ENCODE results near the gene ARHGEF1.
"Not testable (repeated sequence)": the region's sequence is repeated elsewhere in the genome, so short reads cannot be mapped to it uniquely, and the experiment has no call there.

ARHGEF1 gene

DNA sequence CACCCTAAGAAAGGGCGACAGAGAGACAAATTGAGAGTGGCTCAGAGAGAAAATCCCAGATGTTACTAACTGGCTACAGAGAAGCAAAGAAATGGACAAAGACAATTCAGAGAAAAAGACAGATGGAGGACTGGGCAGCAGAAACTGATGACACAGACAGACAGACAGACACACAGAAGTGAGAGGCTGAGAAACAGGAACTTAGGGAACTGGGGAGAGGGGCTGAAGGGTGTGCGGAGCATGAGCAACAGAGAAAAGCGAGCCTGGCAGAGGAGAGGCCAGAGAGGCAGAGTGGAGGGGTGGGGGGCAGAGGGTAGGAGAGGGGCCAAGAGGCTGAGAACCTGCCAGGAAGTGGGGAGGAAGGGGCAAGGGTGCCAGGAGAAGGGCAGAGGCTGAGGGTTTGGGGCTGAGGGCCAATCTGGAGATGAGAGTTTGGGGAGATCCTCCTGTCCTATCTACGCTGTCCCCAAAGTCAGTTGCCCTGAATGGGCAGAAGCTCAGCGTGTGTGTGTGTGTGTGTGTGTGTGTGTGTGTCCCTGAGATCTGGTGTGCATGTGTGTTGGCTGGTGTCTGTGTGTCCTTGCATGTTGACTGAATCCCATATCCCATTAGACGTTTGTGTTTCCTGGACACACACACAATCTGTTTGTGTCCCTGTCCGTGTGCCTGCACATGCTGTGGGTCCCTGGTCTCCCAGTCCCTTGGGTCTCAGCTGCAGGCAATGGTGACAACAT lies 50.9 kb downstream of the ARHGEF1 start:
- no peak for DNase-seq

- no peak for DNase-seq
Observed at GRCh38 chr19:41934849-41935374, 51.9 kb downstream of the ARHGEF1 start.

GRCh38 chr19:41935760-41936415 lies 52.9 kb downstream of the ARHGEF1 start:
- DNase-seq = no peak

DNA sequence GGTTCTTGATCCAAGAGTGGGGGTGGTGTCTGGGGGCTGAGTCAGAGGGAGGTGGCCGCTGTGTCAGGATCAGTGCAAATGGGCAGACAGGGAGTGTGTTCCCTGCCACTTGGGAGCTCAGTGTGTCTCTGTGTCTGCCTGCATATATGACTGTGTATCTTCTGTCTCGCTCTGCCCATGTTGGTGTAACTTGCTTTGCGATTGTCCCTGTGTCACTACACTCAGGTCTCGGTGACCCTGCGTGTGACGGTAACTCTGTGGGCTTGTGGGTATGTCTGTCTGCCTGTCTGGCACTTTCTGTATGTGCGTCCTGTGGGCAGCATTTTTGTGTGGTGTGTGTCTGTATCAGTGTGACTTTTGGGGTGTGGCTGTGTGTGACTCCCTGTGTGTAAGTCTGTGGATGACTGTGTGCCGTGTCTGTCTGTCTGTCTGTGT lies 53.4 kb downstream of the ARHGEF1 start:
- DNase-seq = no peak

- no peak for DNase-seq
Observed at GRCh38 chr19:41936961-41937360, 54.0 kb downstream of the ARHGEF1 start.

DNA sequence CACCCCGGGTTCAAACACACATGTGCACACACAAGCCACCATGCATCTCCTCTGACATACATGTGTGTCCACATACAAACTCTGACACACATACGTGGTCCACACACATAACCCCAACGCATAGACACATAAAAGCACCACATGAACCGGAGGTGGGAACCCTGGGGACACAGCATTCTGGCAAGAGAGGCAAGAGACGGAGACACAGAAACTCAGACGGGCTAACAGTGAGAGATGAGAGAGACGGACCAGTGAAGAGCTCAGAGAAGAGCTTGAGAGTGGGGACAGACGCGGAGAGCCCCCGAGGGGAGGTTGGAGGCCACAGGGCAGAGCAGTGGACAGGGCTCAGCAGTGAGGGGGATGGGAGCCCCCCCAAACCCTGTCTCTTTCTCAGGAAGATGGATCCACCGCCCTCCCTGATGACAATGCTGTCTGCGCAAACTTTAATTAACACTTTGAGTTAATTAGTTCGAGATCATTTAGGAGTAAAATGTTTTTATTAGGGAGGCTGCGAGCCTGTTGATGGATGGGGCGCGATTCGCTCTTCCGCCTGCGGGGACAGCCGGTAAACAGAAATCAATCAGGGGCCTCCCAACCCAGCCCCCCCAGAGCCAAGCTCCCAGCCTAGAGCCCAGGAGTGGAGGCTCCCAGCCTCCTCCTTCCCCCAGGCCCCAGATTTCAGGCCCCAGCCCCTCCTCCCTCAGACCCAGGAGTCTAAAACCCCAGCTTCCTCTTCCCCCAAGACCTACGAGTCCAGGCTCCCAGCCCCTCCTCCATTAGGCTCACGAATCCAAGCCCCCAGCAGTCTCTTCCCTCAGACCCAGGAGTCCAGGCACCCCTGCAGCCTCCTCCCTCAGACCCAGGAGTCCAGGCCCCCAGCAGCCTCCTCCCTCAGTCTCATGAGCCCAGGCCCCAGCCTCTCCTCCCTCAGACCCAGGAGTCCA lies 54.8 kb downstream of the ARHGEF1 start:
- no peak for DNase-seq

GRCh38 chr19:41939209-41939608 lies 56.2 kb downstream of the ARHGEF1 start:
- not testable (repeated sequence) for DNase-seq

DNA sequence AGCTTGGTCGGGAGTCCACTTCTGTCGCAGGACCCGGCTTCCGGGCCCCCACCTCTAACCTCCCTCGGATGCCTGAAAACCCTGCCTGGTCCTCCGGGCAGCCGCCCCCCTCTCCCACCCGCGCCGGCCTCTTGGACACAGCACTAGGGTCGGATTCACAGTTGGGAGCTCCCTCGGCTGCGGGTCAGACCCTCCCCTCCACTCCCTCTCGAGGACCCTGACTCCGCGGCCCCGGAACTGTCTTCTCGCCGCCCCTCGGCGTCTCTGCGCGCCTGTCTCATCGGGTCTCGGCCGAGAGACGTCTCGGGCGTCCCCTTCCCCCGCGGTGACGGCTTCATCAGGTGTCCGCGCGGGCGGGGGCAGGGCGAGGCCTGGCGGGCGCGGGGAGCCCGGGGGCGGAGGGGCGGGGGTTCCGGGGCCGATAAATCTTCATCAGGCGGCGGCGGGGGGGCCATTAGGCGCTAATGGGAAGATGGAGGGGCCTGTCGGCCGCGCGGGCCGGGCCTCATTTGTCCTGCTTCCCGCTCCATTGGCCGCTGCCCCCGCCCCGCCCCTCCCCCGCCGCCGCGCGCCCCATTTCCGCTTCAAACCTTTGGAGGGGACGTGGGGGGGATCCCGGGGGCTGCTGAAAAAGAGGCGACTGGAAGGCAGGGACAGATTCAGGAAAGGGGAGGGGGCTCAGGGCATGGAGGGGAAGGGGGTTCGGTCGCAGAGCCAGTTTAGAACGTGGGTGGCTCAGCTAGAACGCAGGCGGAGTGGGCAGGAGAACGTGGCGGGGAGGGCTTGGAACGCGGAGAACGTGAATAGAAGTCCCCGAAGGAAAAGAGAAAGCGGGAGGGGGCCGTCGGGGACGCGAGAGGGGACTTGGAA lies 57.1 kb downstream of the ARHGEF1 start:
- DNase-seq = no peak

DNA sequence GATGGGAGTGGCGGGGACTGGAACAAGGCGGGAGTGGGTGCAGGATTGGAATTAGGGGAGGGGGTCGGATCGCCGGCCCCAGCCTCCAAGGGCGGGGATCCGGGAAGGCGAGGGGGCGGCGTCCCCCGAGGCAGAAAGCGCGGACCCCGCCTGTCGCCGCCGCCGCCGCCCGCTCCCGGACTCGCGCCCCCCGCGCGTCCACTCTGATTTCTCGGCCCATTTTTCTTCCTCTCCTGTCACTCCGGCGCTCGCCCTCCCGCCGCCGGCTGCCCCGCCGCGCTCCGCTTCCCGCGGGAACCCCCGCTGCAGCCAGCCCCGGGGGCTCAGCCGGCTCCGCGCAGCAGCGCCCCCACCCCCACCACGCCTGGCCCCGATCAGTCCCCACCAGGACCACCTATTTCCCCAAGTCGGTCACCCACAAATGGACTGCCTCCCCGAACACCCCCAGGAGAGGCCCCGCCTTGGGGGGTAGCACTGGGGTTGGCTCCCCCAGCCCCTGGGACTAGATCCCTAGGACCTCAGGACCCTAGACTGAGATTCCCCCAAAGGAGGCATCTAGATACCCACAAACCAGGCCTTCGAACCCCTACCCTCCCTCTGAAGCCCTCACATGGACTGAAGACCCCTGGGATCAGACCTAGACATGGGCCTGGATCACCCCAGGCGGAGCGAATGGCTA lies 57.9 kb downstream of the ARHGEF1 start:
- DNase-seq = no peak

DNA sequence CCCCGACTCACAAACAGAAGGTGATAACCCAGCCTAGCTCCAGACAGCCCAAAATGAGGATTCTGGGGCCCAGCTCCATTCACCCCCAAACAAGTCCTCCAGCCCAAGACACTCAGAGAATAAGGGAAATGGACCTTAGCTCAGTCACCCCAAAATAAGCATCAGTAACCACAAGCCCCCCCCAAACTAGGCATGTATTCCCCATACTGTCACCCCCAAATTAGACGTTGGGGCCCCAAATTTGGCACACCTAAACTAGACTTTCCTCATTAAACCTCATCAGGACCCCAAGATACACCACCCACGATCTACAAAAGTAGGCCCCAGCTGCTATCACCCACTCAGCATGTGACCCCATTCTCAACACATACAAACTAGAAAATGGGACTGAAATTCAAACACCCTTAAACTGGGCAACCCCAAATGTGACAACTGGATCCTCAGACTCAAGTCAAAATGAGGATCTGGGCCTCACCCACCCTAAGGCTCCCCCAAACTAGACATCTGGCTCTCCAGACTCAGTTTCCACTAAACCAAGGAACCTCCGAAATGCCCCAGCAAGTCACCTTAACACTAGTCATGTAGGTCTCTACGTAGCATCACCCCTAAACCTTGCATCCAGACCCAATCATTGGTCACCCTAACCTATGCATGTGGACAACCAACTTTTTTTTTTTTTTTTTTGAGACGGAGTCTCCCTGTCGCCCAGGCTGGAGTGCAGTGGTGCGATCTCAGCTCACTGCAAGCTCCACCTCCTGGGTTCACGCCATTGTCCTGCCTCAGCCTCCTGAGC lies 58.6 kb downstream of the ARHGEF1 start:
- DNase-seq = no peak

DNA sequence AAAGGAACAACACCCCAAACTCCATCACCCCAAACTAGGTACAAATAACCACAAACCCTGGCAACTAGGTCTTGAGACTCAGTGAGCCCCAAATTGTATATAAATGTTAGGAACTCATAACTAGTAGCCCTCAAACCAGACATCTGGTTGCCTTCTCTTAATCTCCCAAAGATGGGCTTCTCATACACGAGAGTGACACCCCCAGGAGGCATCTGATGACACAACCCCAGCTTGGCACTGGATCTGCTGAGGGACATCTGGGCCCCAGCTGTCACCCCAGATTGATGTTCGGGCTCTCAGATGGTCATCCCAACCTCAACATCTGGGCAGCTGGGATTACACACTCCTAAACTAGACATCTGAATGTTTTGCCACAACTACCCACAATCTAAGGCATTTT lies 61.4 kb downstream of the ARHGEF1 start:
- no peak for DNase-seq

- no peak for DNase-seq
Observed at GRCh38 chr19:41945135-41945766, 62.3 kb downstream of the ARHGEF1 start.

GRCh38 chr19:41947091-41947490 lies 64.1 kb downstream of the ARHGEF1 start:
- no peak for DNase-seq

GRCh38 chr19:41951686-41952172 lies 68.7 kb downstream of the ARHGEF1 start:
- peak; percentile 47 for DNase-seq

- no peak for DNase-seq
Observed at GRCh38 chr19:41955521-41955920, 72.5 kb downstream of the ARHGEF1 start.

- no peak for DNase-seq
Observed at GRCh38 chr19:41956621-41957020, 73.6 kb downstream of the ARHGEF1 start.

All from NCI-H2029 (cell line).